ENCODE results near the gene DDX41. TPM values are rescaled to one million over a fixed set of nuclear protein-coding genes. Genes with fewer than 3 reads are reported as not detected.

DDX41 gene
- total and polyA plus RNA-seq, 10 of the 15 experiments (the other 5 are each of a cell fraction or from before 2014, with no cell fraction given), result 32.7 to 215 (median 93.6) TPM

GRCh38 chr5:177474002-177474476, 42.7 kb downstream of the DDX41 start:
- no peak for ATAC-seq
- no peak overlapping the region for H3K9ac ChIP-seq (ENCODE audit: control insufficient read depth, insufficient read depth, low read length)
- H3K4me2 ChIP-seq (ENCODE audit: control insufficient read depth, insufficient read depth), result no peak overlapping the region
- peaks cover 15% of the 10 kb centered on the region for H3K4me1 ChIP-seq (ENCODE audit: control insufficient read depth, insufficient read depth, low read length)
- SMC1A ChIA-PET (ENCODE audit: uncharacterized antibody, unreplicated experiment), result no interaction called here
- no peak overlapping the region for H3K27ac ChIP-seq (ENCODE audit: control insufficient read depth, insufficient read depth)
- intact Hi-C loops (cut with micrococcal nuclease; ENCODE audit: unreplicated experiment), result no loop called here
- TF ChIP-seq BCLAF1 (IDR thresholded peaks at IDR 0.05), result no peak
- TF ChIP-seq LARP7 (IDR thresholded peaks at IDR 0.05), result no peak
- no peak for TF ChIP-seq STAT3 (IDR thresholded peaks at IDR 0.05; ENCODE audit: low read depth, low read length)
- TF ChIP-seq SIX5 (IDR thresholded peaks at IDR 0.05; ENCODE audit: low read depth, low read length, severe bottlenecking), result no peak
- TF ChIP-seq NBN (IDR thresholded peaks at IDR 0.05), result no peak
- TF ChIP-seq CTCF (IDR thresholded peaks at IDR 0.05 in 2 of 3, conservative IDR thresholded peaks at IDR 0.05 in 1 of 3; ENCODE audit: control insufficient read depth in 2 of 3, extremely low read depth in 1 of 3, insufficient read depth in 1 of 3, low read depth in 3 of 3, low read length in 3 of 3), result no peak
- TF ChIP-seq SMAD5 (IDR thresholded peaks at IDR 0.05; ENCODE audit: low read depth), result no peak
- TF ChIP-seq ZNF622 (IDR thresholded peaks at IDR 0.05), result no peak
- no peak for TF ChIP-seq ASH2L (IDR thresholded peaks at IDR 0.05; ENCODE audit: borderline replicate concordance, low read depth)
- TF ChIP-seq EZH2 (IDR thresholded peaks at IDR 0.05; ENCODE audit: borderline replicate concordance, control insufficient read depth, low read depth, low read length), result no peak
- no peak for TF ChIP-seq IRF5 (IDR thresholded peaks at IDR 0.05; ENCODE audit: borderline replicate concordance)
- CTCF ChIA-PET, result interaction anchor here (1.0 to 2.1 kb wide), 3 partner anchors 18 to 71 kb away, joined by 3 to 8 read pairs (median 3); no protein-coding TSS in a partner anchor
- no peaks in the 10 kb centered on the region for H4K20me1 ChIP-seq (ENCODE audit: control insufficient read depth, insufficient read depth)
- no peaks in the 10 kb centered on the region for H3K9me3 ChIP-seq (replicated peaks; ENCODE audit: control insufficient read depth, insufficient read depth, low read length)
- 29% methylated on average over 7 of the region's 7 CpGs for WGBS (ENCODE audit: insufficient coverage, insufficient replicate concordance, low lambda C conversion rate, missing lambda C conversion rate)
- no peaks in the 10 kb centered on the region for H3K36me3 ChIP-seq (ENCODE audit: control insufficient read depth in 2 of 2, insufficient read depth in 2 of 2, low read length in 1 of 2)
- DNase-seq (ENCODE audit: low read depth, low spot score), result no peak
- no peak overlapping the region for H2AFZ ChIP-seq (ENCODE audit: control insufficient read depth, low read depth, low read length)
- no peaks in the 10 kb centered on the region for H3K27me3 ChIP-seq (replicated peaks in 1 of 2; ENCODE audit: control insufficient read depth in 2 of 2, insufficient read depth in 2 of 2, low read length in 1 of 2)
- in situ Hi-C loops (cut with MboI), result no loop called here
- H3K4me3 ChIP-seq, result no peak overlapping the region
- POLR2A ChIA-PET, result interaction anchor here (1.0 kb wide), 1 partner anchor 19 kb away, joined by 3 read pairs; no protein-coding TSS in a partner anchor
- H3K79me2 ChIP-seq (ENCODE audit: control insufficient read depth, insufficient read depth, low read length), result peaks cover 4% of the 10 kb centered on the region; the same call in 1 of the 2 replicates
- FAIRE-seq, result no peak
- no TSS peak for BruUV-seq (replicated peaks)
- RAD21 ChIA-PET (ENCODE audit: unreplicated experiment), result interaction anchor here (1.9 kb wide), 1 partner anchor 27 kb away, joined by 4 read pairs; no protein-coding TSS in a partner anchor

All from GM12878 (cell line).